ENCODE measurements around the gene TASL.
"Not testable (repeated sequence)": the region's sequence is repeated elsewhere in the genome, so short reads cannot be mapped to it uniquely, and the experiment has no call there.

The TASL gene

GRCh38 chrX:30580641-30581040 is 3.1 kb upstream of the TASL start:
- in situ Hi-C loops (cut with HindIII; ENCODE audit: low sequenced_read_pairs), result no loop called here
- H3K4me3 ChIP-seq (ENCODE audit: low read depth, low read length), result no peak overlapping the region
- TF ChIP-seq CTCF (IDR thresholded peaks at IDR 0.05; ENCODE audit: low read depth, low read length, missing control alignments), result no peak
- DNase-seq (ENCODE audit: low read depth), result no peak

- no peak for DNase-seq (ENCODE audit: low read depth)
- H3K4me3 ChIP-seq (ENCODE audit: low read depth, low read length), result no peak overlapping the region
- in situ Hi-C loops (cut with HindIII; ENCODE audit: low sequenced_read_pairs), result no loop called here
- no peak for TF ChIP-seq CTCF (IDR thresholded peaks at IDR 0.05; ENCODE audit: low read depth, low read length, missing control alignments)
These were observed 685 bp downstream of the TASL start for GRCh38 chrX:30576881-30577280.

GRCh38 chrX:30573125-30573524 is 4.4 kb downstream of the TASL start:
- DNase-seq (ENCODE audit: low read depth), result no peak
- in situ Hi-C loops (cut with HindIII; ENCODE audit: low sequenced_read_pairs), result no loop called here
- no peak for TF ChIP-seq CTCF (IDR thresholded peaks at IDR 0.05; ENCODE audit: low read depth, low read length, missing control alignments)
- no peak overlapping the region for H3K4me3 ChIP-seq (ENCODE audit: low read depth, low read length)

- in situ Hi-C loops (cut with HindIII; ENCODE audit: low sequenced_read_pairs), result no loop called here
- DNase-seq (ENCODE audit: low read depth), result no peak
- no peak for TF ChIP-seq CTCF (IDR thresholded peaks at IDR 0.05; ENCODE audit: low read depth, low read length, missing control alignments)
- H3K4me3 ChIP-seq (ENCODE audit: low read depth, low read length), result no peak overlapping the region
These were observed 4.9 kb downstream of the TASL start for GRCh38 chrX:30572678-30573077.

GRCh38 chrX:30572004-30572403 is 5.6 kb downstream of the TASL start:
- in situ Hi-C loops (cut with HindIII; ENCODE audit: low sequenced_read_pairs), result no loop called here
- no peak overlapping the region for H3K4me3 ChIP-seq (ENCODE audit: low read depth, low read length)
- DNase-seq (ENCODE audit: low read depth), result no peak
- no peak for TF ChIP-seq CTCF (IDR thresholded peaks at IDR 0.05; ENCODE audit: low read depth, low read length, missing control alignments)

GRCh38 chrX:30570505-30570904 is 7.1 kb downstream of the TASL start:
- in situ Hi-C loops (cut with HindIII; ENCODE audit: low sequenced_read_pairs), result no loop called here
- no peak overlapping the region for H3K4me3 ChIP-seq (ENCODE audit: low read depth, low read length)
- DNase-seq (ENCODE audit: low read depth), result peak; percentile 1
- TF ChIP-seq CTCF (IDR thresholded peaks at IDR 0.05; ENCODE audit: low read depth, low read length, missing control alignments), result peak; percentile 37

GRCh38 chrX:30568136-30568535 is 9.4 kb downstream of the TASL start:
- no peak for TF ChIP-seq CTCF (IDR thresholded peaks at IDR 0.05; ENCODE audit: low read depth, low read length, missing control alignments)
- no peak overlapping the region for H3K4me3 ChIP-seq (ENCODE audit: low read depth, low read length)
- DNase-seq (ENCODE audit: low read depth), result no peak
- in situ Hi-C loops (cut with HindIII; ENCODE audit: low sequenced_read_pairs), result no loop called here

GRCh38 chrX:30563070-30563469 is 14.5 kb downstream of the TASL start:
- in situ Hi-C loops (cut with HindIII; ENCODE audit: low sequenced_read_pairs); DNase-seq (ENCODE audit: low read depth); H3K4me3 ChIP-seq (ENCODE audit: low read depth, low read length): not testable (repeated sequence)

Measured in astrocyte of the cerebellum (primary cell).